T47D (cell line): ENCODE measurements around the gene KIFC1.
A peak's percentile ranks its signal among the peaks of the same experiment; 100 is the strongest.

Experiments
- DNase-seq, 2 experiments: peaks; one replicate each; pipeline versions ENCODE4 v3.0.0 to v3.0.0-alpha.2; 2011 to 2012; ENCODE audit warnings: low read depth in 1 of 2, low spot score in 1 of 2
- JUND ChIP-seq: IDR thresholded peaks from 2 replicates; pipeline ENCODE4 v1.6.1; 2012; ENCODE audit warnings: low read depth
- in situ Hi-C: cut with HindIII; loops from 2 replicates; pipeline ENCODE4 v1.10.0; 2016; ENCODE audit warnings: low sequenced_read_pairs, low pct_unique_long_range_greater_than_20kb

The KIFC1 gene

DNA sequence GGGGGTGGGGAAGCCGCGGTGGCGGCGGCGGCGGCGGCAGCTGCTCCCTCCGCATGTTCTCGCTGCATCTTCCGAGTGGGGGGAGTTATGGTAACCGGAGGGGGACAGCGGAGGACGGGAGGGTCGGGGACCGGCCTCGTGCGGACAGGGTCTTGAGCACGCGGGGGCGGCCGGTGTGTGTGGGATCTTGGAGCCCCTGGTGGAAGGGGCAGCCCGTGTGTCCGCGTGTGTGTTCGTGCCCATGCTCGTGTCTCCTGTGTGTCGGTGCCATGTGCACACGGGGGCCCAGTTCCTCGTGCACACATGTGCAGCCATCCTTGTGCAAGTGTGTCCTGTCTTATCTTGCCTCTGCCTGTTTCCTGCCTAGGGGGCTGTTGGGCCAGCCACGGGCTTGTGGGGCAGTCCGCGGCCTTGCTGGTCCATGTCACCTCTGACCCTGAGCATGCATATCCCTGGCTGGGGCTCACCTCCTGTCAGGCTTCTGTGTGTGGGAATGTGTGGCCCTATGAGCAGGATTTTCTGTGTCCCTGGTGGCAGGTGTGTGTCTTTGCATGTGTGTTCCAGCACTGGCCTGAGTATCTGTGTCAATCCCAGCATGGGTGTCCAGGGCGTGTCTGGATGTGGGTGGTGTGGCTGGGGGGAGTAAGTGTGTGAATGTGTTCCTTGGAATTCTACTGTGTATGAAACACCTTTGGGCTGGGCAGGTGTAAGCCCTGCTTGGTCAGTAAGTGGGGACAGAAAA lies 36.8 kb downstream of the KIFC1 start:
- in situ Hi-C loops: no loop called here
- TF ChIP-seq JUND: no peak
- DNase-seq: peak; percentile 68 to 77

DNA sequence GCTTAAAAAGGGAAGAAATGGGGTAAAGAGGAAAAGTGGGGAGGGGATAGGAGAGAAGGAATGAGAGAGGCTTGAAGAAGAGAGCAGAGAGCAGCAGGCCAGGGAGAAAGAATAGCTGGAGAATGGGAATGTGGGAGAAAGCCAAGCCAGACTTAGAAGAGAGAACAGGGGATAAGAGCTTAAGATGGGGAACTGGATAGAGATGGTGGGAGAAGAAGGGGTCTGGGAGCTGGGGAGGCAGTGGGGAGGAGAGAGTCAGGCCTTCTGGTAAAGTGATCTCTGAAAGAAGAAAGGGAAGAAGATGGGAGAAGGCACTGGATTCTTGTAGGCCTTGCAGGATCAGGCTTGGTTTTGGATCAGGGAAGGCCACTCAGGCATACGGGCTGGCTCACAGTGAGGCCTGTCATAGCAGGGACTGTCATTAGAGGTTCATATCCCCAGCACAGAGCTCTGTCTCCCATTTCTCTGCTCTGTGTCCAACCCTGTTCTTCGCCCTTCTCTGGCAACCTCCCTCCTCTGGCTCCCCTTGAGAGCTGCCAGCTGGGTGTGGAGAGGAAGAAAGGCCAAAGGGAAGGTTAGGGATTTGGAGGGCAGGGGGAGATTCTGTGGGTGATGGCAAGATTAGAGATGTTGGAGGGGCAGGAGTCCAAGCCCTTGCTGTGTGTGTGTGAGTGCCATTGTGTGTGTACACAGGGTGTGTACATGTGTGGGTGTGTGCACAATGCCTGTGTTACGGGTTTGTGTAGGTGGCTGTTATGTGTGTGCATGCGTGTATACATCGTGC lies 37.5 kb downstream of the KIFC1 start:
- TF ChIP-seq JUND: no peak
- no peak for DNase-seq
- in situ Hi-C loops: no loop called here

DNA sequence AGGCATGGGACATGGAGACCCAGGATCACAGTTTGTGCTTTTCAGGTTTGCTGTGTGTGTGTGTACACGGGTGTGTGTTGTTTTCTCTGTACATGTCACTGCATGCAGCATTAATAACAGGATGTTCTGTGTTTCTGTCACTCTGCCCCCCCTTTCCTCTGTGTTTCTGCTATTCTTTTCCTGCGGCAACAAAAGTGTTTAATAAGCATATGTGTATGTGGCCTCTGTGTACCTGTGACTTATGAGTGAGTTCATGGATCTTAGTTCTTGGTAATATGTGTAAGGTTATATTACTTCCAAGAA lies 38.1 kb downstream of the KIFC1 start:
- in situ Hi-C loops: no loop called here
- no peak for DNase-seq

DNA sequence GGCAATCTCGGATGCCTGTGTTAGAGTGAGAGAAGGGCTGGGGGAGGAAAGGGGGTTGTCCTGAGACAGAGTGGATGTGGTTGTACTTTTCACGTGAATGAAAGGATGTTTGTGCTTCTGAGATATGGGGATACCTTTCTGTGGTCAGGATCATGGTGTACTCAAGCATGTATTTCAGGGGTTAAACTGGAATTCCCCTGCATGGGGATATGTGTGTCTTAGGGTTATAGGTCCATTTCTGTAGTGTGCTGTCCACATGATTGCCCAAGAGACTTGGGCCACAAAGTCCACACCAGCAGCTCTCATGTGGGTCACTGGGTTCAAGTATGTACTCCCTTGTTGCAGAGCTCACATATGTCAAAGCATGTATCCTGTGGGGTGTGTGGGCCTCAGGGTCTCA lies 38.7 kb downstream of the KIFC1 start:
- in situ Hi-C loops: no loop called here
- DNase-seq: no peak
- no peak for TF ChIP-seq JUND

More for the DNA sequence above, 38.1 kb downstream of the KIFC1 start:
- no peak for TF ChIP-seq JUND

DNA sequence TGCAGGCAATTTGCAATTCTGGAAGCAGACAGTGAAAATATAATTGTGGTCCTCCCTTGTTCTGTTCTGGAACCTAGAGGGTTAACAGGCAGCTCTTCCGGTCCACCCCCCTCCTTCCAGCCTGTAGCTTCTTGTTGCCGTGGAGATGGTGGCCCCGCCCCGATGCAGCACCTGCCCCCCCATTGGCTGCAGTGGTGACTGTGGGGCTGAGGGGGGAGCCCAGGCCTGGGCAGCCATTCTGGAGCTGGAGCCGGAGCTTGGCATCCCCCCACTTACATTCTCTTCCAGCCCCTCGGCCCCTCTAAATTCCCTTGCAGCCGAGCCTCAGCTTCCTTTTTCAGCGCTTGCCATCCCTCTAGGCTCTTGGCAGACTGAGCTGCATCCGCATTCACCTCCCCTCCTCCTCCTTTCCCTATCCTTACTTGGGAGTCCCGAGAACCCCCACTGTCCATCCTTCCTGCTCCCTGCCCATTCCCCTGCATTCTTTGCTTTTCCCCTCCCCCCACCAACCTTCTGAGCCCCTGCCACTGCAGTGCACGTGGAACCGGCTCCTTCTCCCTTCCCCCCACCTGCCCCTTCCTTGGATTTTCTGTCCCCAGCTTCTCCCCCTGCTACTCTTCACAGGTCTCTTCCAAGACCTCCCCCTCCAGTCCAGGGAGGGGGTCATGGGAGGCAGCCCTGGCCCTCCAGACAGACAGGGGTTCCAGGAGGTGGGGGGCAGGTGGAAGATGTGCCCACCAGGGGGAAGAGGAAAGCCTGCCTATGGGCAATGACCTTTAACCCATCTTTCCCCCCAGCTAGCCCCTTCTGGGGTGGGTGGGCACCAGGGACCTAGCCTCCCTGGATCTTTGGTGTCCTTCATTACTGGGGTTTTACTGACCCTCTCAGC lies 39.6 kb downstream of the KIFC1 start:
- DNase-seq: peak; percentile 86 to 97
- no peak for TF ChIP-seq JUND
- in situ Hi-C loops: no loop called here

DNA sequence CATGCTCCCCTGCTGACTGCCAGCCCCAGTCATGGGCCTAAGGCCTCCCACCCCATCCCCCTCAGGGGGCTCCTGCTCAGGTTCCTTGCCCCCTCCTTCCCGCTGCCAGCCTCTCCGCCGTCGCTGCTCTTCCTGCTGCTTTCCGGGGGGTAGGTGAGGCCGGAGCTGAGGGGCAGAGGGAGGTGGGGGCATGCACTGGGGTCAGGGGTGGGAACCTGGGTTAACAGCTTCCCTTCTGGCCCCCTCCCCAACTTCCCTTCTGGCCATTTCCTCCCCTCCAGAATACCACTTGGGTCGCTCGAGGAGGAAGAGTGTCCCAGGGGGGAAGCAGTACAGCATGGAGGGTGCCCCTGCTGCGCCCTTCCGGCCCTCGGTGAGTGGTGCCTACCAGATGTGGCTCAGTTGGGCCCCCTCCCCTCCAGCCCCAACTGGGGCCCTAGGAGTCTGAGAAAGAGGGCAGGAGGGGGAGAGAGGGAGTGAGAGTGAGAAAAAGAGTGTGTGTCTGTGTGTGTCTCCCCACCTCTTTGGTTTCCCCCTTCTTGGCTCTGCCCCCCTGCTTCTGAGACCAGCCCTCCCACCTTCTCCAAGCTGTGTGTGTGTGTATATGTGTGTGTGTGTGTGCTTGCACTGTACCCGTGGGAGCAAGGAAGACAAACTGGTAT lies 40.4 kb downstream of the KIFC1 start:
- DNase-seq: no peak
- in situ Hi-C loops: no loop called here
- no peak for TF ChIP-seq JUND

DNA sequence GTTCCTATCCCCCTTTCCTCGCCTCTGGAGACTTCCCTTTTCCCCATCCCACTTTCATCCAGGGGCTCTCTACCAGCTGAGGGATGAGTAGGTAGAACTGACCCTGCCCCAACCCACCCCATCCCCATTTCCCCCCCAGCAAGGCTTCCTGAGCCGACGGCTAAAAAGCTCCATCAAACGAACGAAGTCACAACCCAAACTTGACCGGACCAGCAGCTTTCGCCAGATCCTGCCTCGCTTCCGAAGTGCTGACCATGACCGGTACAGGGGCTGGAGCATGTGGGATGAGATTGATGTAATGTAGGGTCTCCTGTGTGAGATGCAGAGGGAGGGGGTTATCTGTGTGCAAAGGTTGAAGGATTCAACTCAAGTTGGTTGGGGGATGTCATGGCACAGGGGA lies 40.9 kb downstream of the KIFC1 start:
- in situ Hi-C loops: no loop called here

DNA sequence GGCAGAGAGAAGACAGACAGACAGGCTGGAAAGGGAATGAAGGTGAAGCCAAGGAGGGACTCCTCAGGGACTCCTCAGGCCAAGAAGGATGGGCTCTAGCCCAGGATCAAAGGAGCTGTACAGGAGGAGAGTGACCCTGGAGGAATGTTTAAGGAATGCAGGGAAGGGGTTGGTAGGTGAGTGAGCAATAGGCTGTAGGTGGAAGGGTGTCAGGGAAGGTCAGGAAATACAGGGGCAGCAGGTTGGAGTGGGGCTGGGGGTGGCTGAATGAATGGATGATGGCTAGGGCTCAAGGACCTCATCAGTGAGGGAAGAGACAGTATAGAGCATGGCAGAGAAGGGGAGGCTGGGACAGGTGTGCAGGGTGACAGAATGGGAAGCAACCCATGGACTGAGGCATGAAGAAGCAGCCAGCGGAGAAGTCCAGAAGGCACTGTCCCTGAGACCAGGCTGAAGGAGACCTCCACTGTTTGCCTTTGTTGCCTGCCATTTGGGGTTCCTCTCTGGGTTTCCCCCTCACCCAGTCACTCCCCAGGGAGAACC lies 41.4 kb downstream of the KIFC1 start:
- TF ChIP-seq JUND: no peak
- in situ Hi-C loops: no loop called here
- no peak for DNase-seq

More for the DNA sequence above, 40.9 kb downstream of the KIFC1 start:
- TF ChIP-seq JUND: no peak
- no peak for DNase-seq

DNA sequence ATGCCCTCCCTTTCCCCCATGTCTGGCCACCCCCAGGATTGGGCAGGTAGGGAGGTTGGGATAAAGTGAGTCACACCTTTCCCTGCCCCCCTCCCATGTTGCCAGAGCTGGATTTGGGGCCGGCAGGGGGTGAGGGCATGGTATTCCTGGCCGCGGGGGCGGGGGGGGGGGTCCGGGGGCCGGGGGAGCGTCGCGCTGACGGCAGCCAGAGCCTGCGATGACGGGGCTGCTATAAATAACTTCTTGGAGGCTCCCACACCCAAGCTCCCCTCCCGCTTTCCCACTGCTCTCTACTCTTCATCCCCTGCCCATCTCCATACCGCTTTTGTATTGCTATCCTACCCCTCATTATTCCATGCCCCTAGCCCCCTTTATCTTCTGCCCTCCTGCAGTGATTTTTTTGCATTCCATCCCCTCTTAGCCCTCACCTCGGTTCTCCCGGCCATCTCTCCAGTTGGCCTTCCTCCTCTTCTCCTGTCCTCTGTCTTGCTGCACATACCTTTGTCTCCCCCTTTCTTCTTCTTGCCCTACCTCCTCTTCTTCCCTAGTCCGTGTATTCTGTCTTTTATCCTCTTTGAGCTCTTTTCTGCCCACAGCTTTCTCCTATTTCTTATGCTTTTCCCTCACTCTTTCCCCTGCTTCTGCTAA lies 42.0 kb downstream of the KIFC1 start:
- no peak for DNase-seq
- no peak for TF ChIP-seq JUND

DNA sequence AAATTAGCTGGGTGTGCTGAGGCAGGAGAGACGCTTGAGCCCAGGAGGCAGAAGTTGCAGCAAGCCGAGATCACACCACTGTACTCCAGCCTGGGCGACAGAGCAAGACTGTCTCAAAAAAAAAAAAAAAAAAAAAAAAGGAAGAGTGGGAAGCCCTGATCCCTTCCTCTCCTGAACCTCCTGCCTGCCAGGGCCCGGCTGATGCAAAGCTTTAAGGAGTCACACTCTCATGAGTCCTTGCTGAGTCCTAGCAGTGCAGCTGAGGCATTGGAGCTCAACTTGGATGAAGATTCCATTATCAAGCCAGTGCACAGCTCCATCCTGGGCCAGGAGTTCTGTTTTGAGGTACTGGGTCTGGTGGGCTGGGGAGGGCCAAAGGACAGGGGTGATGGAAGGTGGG lies 43.3 kb downstream of the KIFC1 start:
- no peak for DNase-seq
- TF ChIP-seq JUND: no peak
- in situ Hi-C loops: no loop called here

More for the DNA sequence above, 42.0 kb downstream of the KIFC1 start:
- in situ Hi-C loops: no loop called here

DNA sequence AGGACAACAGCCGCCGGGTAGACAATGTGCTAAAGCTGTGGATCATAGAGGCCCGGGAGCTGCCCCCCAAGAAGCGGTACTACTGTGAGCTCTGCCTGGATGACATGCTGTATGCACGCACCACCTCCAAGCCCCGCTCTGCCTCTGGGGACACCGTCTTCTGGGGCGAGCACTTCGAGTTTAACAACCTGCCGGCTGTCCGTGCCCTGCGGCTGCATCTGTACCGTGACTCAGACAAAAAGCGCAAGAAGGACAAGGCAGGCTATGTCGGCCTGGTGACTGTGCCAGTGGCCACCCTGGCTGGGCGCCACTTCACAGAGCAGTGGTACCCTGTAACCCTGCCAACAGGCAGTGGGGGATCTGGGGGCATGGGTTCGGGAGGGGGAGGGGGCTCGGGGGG lies 46.0 kb downstream of the KIFC1 start:
- no peak for TF ChIP-seq JUND
- in situ Hi-C loops: no loop called here
- no peak for DNase-seq
